ENCODE results near the gene BHLHE41.

BHLHE41 gene

GRCh38 chr12:26113853-26114719 is 10.8 kb downstream of the BHLHE41 start:
- peak; percentile 94 for DNase-seq

GRCh38 chr12:26113181-26113654 is 11.6 kb downstream of the BHLHE41 start:
- no peak for DNase-seq

GRCh38 chr12:26112703-26113147 is 12.1 kb downstream of the BHLHE41 start:
- no peak for DNase-seq

- no peak for DNase-seq
These were observed 12.6 kb downstream of the BHLHE41 start for GRCh38 chr12:26112232-26112631.

GRCh38 chr12:26109343-26109881 is 15.4 kb downstream of the BHLHE41 start:
- DNase-seq: peak; percentile 58

- DNase-seq: no peak
These were observed 15.9 kb downstream of the BHLHE41 start for GRCh38 chr12:26108915-26109314.

GRCh38 chr12:26106347-26106746 is 18.5 kb downstream of the BHLHE41 start:
- DNase-seq: no peak

GRCh38 chr12:26102953-26103352 is 21.9 kb downstream of the BHLHE41 start:
- no peak for DNase-seq

GRCh38 chr12:26101763-26102162 is 23.1 kb downstream of the BHLHE41 start:
- no peak for DNase-seq

GRCh38 chr12:26101350-26101734 is 23.5 kb downstream of the BHLHE41 start:
- DNase-seq: no peak

GRCh38 chr12:26100666-26101349 is 24.0 kb downstream of the BHLHE41 start:
- DNase-seq: no peak

- peak; percentile 76 for DNase-seq
These were observed 27.6 kb downstream of the BHLHE41 start for GRCh38 chr12:26097046-26097878.

GRCh38 chr12:26096036-26096435 is 28.8 kb downstream of the BHLHE41 start:
- no peak for DNase-seq

- no peak for DNase-seq
These were observed 29.7 kb downstream of the BHLHE41 start for GRCh38 chr12:26095186-26095585.

- no peak for DNase-seq
These were observed 32.3 kb downstream of the BHLHE41 start for GRCh38 chr12:26092346-26093105.

GRCh38 chr12:26091822-26092221 is 33.0 kb downstream of the BHLHE41 start:
- no peak for DNase-seq

GRCh38 chr12:26090836-26091510 is 33.9 kb downstream of the BHLHE41 start:
- DNase-seq: no peak

- DNase-seq: no peak
These were observed 35.8 kb downstream of the BHLHE41 start for GRCh38 chr12:26088998-26089397.

GRCh38 chr12:26086936-26087335 is 37.9 kb downstream of the BHLHE41 start:
- no peak for DNase-seq

- no peak for DNase-seq
These were observed 43.9 kb downstream of the BHLHE41 start for GRCh38 chr12:26080911-26081310.
